ENCODE results near the gene MYL2. TPM values are rescaled to one million over a fixed set of nuclear protein-coding genes. Genes with fewer than 3 reads are reported as not detected.

The MYL2 gene
- total and polyA plus RNA-seq, 2 donors (not counting 1 experiment from before 2014, with no cell fraction given) = 0.18 to 0.39 TPM

GRCh38 chr12:110908377-110909152 lies 11.8 kb downstream of the MYL2 start:
- no peak for ATAC-seq (ENCODE audit: low read depth)
- H3K9me3 ChIP-seq (ENCODE audit: control extremely low read depth in 1 of 3, control insufficient read depth in 2 of 3, insufficient read depth in 1 of 3, low read length in 2 of 3) = peaks cover 0 to 3% (median 0%) of the 10 kb centered on the region in 3 donors
- no peak overlapping the region for H3K27ac ChIP-seq (ENCODE audit: low read length in 2 of 2)
- WGBS (ENCODE audit: insufficient coverage) = 92% methylated on average over 11 of the region's 14 CpGs
- no peak for TF ChIP-seq EZH2 (IDR thresholded peaks at IDR 0.05; ENCODE audit: borderline replicate concordance, insufficient read depth, low read depth, low read length, poor library complexity, severe bottlenecking)
- TF ChIP-seq, protein P1, sequence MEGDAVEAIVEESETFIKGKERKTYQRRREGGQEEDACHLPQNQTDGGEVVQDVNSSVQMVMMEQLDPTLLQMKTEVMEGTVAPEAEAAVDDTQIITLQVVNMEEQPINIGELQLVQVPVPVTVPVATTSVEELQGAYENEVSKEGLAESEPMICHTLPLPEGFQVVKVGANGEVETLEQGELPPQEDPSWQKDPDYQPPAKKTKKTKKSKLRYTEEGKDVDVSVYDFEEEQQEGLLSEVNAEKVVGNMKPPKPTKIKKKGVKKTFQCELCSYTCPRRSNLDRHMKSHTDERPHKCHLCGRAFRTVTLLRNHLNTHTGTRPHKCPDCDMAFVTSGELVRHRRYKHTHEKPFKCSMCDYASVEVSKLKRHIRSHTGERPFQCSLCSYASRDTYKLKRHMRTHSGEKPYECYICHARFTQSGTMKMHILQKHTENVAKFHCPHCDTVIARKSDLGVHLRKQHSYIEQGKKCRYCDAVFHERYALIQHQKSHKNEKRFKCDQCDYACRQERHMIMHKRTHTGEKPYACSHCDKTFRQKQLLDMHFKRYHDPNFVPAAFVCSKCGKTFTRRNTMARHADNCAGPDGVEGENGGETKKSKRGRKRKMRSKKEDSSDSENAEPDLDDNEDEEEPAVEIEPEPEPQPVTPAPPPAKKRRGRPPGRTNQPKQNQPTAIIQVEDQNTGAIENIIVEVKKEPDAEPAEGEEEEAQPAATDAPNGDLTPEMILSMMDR (IDR thresholded peaks at IDR 0.05) = no peak
- H3K79me2 ChIP-seq (ENCODE audit: control insufficient read depth, insufficient read depth, low read length) = no peaks in the 10 kb centered on the region
- H3K4me1 Mint-ChIP-seq = peaks cover 37% of the 10 kb centered on the region
- H3K4me2 ChIP-seq (replicated peaks; ENCODE audit: low read depth, low read length, poor library complexity, severe bottlenecking) = no peak overlapping the region
- no peak overlapping the region for H3K4me3 ChIP-seq (ENCODE audit: control extremely low read depth in 1 of 5, extremely low read depth in 1 of 5, insufficient read depth in 1 of 5, low read depth in 2 of 5, low read length in 4 of 5)
- no peaks in the 10 kb centered on the region for H3K36me3 ChIP-seq (replicated peaks in 1 of 2; ENCODE audit: control extremely low read depth in 1 of 2, control insufficient read depth in 1 of 2, extremely low read depth in 1 of 2, insufficient read depth in 2 of 2, low read length in 1 of 2)
- CTCF ChIA-PET = interaction anchor here (0.7 to 2.4 kb wide), 2 partner anchors 13 to 344 kb away, joined by 4 to 12 read pairs; no protein-coding TSS in a partner anchor
- H3K9ac ChIP-seq (ENCODE audit: low read length) = no peak overlapping the region
- H3K9me3 Mint-ChIP-seq (ENCODE audit: insufficient read depth) = no peaks in the 10 kb centered on the region
- no peak overlapping the region for H2AFZ ChIP-seq (ENCODE audit: insufficient read depth, low read depth, low read length, poor library complexity, severe bottlenecking)
- H3K27me3 Mint-ChIP-seq = no peaks in the 10 kb centered on the region
- H3K4me3 Mint-ChIP-seq = no peak overlapping the region
- H3K27ac Mint-ChIP-seq = peak overlapping the region; percentile 5
- no peaks in the 10 kb centered on the region for H3K27me3 ChIP-seq (replicated peaks in 1 of 4; ENCODE audit: control extremely low read depth in 1 of 4, control insufficient read depth in 3 of 4, insufficient read depth in 4 of 4, low read length in 3 of 4)
- peaks cover 27 to 36% of the 10 kb centered on the region in 2 donors for H3K4me1 ChIP-seq (ENCODE audit: control insufficient read depth in 2 of 2, insufficient read depth in 2 of 2, low read length in 2 of 2)
- POLR2A ChIA-PET = no interaction called here
- intact Hi-C loops (cut with micrococcal nuclease) = no loop called here
- H4K20me1 ChIP-seq (ENCODE audit: control insufficient read depth, insufficient read depth, low read length, poor library complexity, severe bottlenecking) = no peaks in the 10 kb centered on the region
- DNase-seq = no peak

DNA sequence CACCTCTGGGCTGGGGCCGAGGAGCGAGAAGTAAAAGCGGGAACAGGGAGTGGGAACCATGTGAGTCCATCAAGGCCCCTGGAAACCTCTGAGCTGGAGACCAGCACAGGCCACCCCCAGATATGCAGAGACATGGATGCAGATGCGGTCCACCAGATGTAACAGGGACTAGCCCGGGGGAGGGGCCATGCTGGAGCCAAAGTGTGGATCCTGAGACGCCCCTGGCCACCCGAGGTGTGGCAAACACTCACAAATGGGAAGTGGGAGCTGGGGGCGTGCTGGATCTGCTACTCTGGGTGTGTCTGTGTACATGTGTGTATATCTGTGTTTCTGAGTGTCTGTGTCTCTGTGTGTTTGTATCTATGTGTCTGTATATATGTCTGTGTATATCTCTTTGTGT lies 12.8 kb downstream of the MYL2 start:
- no peaks in the 10 kb centered on the region for H4K20me1 ChIP-seq (ENCODE audit: control insufficient read depth, insufficient read depth, low read length, poor library complexity, severe bottlenecking)
- no peak overlapping the region for H3K4me2 ChIP-seq (replicated peaks; ENCODE audit: low read depth, low read length, poor library complexity, severe bottlenecking)
- DNase-seq (peak; percentile 22), ATAC-seq (ENCODE audit: low read depth) (no peak)
- no peak overlapping the region for H3K4me3 Mint-ChIP-seq
- no peaks in the 10 kb centered on the region for H3K27me3 ChIP-seq (replicated peaks in 1 of 4; ENCODE audit: control extremely low read depth in 1 of 4, control insufficient read depth in 3 of 4, insufficient read depth in 4 of 4, low read length in 3 of 4)
- H3K27ac ChIP-seq (ENCODE audit: low read length in 2 of 2) = no peak overlapping the region
- TF ChIP-seq, protein P1 (IDR thresholded peaks at IDR 0.05) = no peak
- no peak for TF ChIP-seq EZH2 (IDR thresholded peaks at IDR 0.05; ENCODE audit: borderline replicate concordance, insufficient read depth, low read depth, low read length, poor library complexity, severe bottlenecking)
- no peaks in the 10 kb centered on the region for H3K27me3 Mint-ChIP-seq
- CTCF ChIA-PET = interaction anchor here (2.3 to 3.1 kb wide), 2 partner anchors 13 to 30 kb away, joined by 8 to 22 read pairs; no protein-coding TSS in a partner anchor
- H3K9ac ChIP-seq (ENCODE audit: low read length) = no peak overlapping the region
- POLR2A ChIA-PET = no interaction called here
- H3K27ac Mint-ChIP-seq = peak overlapping the region; percentile 5
- H3K36me3 ChIP-seq (replicated peaks in 1 of 2; ENCODE audit: control extremely low read depth in 1 of 2, control insufficient read depth in 1 of 2, extremely low read depth in 1 of 2, insufficient read depth in 2 of 2, low read length in 1 of 2) = no peaks in the 10 kb centered on the region
- H3K9me3 Mint-ChIP-seq (ENCODE audit: insufficient read depth) = no peaks in the 10 kb centered on the region
- H3K4me1 ChIP-seq (ENCODE audit: control insufficient read depth in 2 of 2, insufficient read depth in 2 of 2, low read length in 2 of 2) = peaks cover 17 to 26% of the 10 kb centered on the region in 2 donors
- peaks cover 27% of the 10 kb centered on the region for H3K4me1 Mint-ChIP-seq
- H3K79me2 ChIP-seq (ENCODE audit: control insufficient read depth, insufficient read depth, low read length) = no peaks in the 10 kb centered on the region
- 89% methylated on average over 8 of the region's 8 CpGs for WGBS (ENCODE audit: insufficient coverage)
- no peak overlapping the region for H2AFZ ChIP-seq (ENCODE audit: insufficient read depth, low read depth, low read length, poor library complexity, severe bottlenecking)
- H3K9me3 ChIP-seq (ENCODE audit: control extremely low read depth in 1 of 3, control insufficient read depth in 2 of 3, insufficient read depth in 1 of 3, low read length in 2 of 3) = peaks cover 0 to 3% (median 0%) of the 10 kb centered on the region in 3 donors
- intact Hi-C loops (cut with micrococcal nuclease) = no loop called here
- no peak overlapping the region for H3K4me3 ChIP-seq (ENCODE audit: control extremely low read depth in 1 of 5, extremely low read depth in 1 of 5, insufficient read depth in 1 of 5, low read depth in 2 of 5, low read length in 4 of 5)

Data from B cell (primary cell).